ENCODE results near the gene ST3GAL2. TPM values are rescaled to one million over a fixed set of nuclear protein-coding genes. Genes with fewer than 3 reads are reported as not detected.

ST3GAL2 gene
- total RNA-seq, 1 experiment from 2014 or later = 45.9 TPM

DNA sequence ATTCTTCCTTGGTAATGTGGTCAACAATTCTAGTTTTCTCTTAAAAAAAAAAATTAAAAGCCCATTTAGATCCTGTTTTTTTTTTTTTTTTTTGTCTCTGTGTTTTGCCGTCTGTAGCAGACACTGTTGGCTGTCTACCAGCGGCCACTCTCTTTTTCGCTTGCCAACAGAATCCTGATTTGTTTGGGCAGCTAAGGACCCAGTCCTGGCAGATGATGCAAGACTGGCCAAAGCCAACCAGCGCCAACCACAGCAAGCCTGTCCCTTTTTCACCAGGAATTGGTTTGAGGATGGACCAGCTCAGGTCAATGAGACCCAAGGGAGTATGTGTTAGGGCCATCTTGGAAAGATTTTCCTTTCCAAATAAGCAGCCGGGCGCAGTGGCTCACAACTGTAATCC is 28.2 kb downstream of the ST3GAL2 start:
- no CpG with 5 or more reads among the region's 6 CpGs for WGBS (ENCODE audit: extremely low coverage, insufficient read length, low lambda C conversion rate)

More for the DNA sequence above, 28.2 kb downstream of the ST3GAL2 start:
- DNase-seq = no peak
- no peak overlapping the region for H3K9ac ChIP-seq (ENCODE audit: extremely low read depth, insufficient read length, low read length)
- no peaks in the 10 kb centered on the region for H3K79me1 ChIP-seq (ENCODE audit: insufficient read depth, low read depth, low read length, poor library complexity, severe bottlenecking)
- H3K27me3 ChIP-seq (ENCODE audit: insufficient read depth, low read length) = no peaks in the 10 kb centered on the region
- no peak overlapping the region for H3K18ac ChIP-seq (ENCODE audit: insufficient read length, low read depth, low read length)
- H3K4me1 Mint-ChIP-seq = peaks cover 15 to 19% of the 10 kb centered on the region in 2 experiments
- peaks cover 9% of the 10 kb centered on the region; the same call in 1 of the 2 replicates for H3K4me1 ChIP-seq (ENCODE audit: insufficient read depth, low read length)
- no peak overlapping the region for H3K4ac ChIP-seq (ENCODE audit: low read depth, low read length)
- H3T11ph ChIP-seq (ENCODE audit: low read length) = no peak overlapping the region
- H2BK120ac ChIP-seq (ENCODE audit: low read depth, low read length, poor library complexity, severe bottlenecking) = no peak overlapping the region
- H4K20me1 ChIP-seq (ENCODE audit: control insufficient read depth, insufficient read depth, insufficient read length) = no peaks in the 10 kb centered on the region
- H4K5ac ChIP-seq (ENCODE audit: insufficient read length, low read depth, low read length) = no peak overlapping the region
- H3K4me2 ChIP-seq (ENCODE audit: insufficient read depth, insufficient read length, low read length) = no peak overlapping the region
- H4K91ac ChIP-seq (ENCODE audit: insufficient read length, low read depth, low read length) = no peak overlapping the region
- no peak overlapping the region for H3K14ac ChIP-seq (ENCODE audit: insufficient read depth, low read length)
- H2BK15ac ChIP-seq (ENCODE audit: low read depth, low read length) = no peak overlapping the region
- H3K27ac ChIP-seq (ENCODE audit: insufficient read length, low read depth, low read length) = no peak overlapping the region
- H3K23ac ChIP-seq (ENCODE audit: insufficient read length, low read depth, low read length) = no peak overlapping the region
- no peak overlapping the region for H2AK5ac ChIP-seq (ENCODE audit: insufficient read length, low read length)
- H2BK12ac ChIP-seq (ENCODE audit: insufficient read length, low read depth, low read length) = no peak overlapping the region
- H3K4me3 Mint-ChIP-seq = no peak overlapping the region
- H3K9me3 ChIP-seq (ENCODE audit: control insufficient read depth, low read depth, low read length) = no peaks in the 10 kb centered on the region
- H3K27me3 Mint-ChIP-seq (ENCODE audit: low read depth) = no peaks in the 10 kb centered on the region
- TF ChIP-seq, protein P1, sequence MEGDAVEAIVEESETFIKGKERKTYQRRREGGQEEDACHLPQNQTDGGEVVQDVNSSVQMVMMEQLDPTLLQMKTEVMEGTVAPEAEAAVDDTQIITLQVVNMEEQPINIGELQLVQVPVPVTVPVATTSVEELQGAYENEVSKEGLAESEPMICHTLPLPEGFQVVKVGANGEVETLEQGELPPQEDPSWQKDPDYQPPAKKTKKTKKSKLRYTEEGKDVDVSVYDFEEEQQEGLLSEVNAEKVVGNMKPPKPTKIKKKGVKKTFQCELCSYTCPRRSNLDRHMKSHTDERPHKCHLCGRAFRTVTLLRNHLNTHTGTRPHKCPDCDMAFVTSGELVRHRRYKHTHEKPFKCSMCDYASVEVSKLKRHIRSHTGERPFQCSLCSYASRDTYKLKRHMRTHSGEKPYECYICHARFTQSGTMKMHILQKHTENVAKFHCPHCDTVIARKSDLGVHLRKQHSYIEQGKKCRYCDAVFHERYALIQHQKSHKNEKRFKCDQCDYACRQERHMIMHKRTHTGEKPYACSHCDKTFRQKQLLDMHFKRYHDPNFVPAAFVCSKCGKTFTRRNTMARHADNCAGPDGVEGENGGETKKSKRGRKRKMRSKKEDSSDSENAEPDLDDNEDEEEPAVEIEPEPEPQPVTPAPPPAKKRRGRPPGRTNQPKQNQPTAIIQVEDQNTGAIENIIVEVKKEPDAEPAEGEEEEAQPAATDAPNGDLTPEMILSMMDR (conservative IDR thresholded peaks at IDR 0.05) = no peak
- no peak overlapping the region; a peak in 1 of 7 replicates for H3K27ac Mint-ChIP-seq
- H3K9me3 Mint-ChIP-seq = no peaks in the 10 kb centered on the region
- H2BK5ac ChIP-seq (ENCODE audit: insufficient read length, low read length) = no peak overlapping the region
- H3K79me2 ChIP-seq (ENCODE audit: insufficient read depth, low read length) = no peaks in the 10 kb centered on the region; the same call in 1 of the 2 replicates
- no peak overlapping the region for H2AFZ ChIP-seq (ENCODE audit: low read length)
- H3K23me2 ChIP-seq (ENCODE audit: insufficient read length, low read depth, low read length, poor library complexity, severe bottlenecking) = no peaks in the 10 kb centered on the region
- H2BK20ac ChIP-seq (ENCODE audit: low read depth, low read length, poor library complexity, severe bottlenecking) = no peak overlapping the region
- peaks cover 2 to 24% (median 8%) of the 10 kb centered on the region in 3 experiments; a peak in 4 of 7 replicates for H3K36me3 Mint-ChIP-seq (ENCODE audit: insufficient read depth in 1 of 3, low read depth in 3 of 3)
- no peak overlapping the region for H4K8ac ChIP-seq (replicated peaks; ENCODE audit: insufficient read length, low read depth, low read length)
- no peak overlapping the region for H3K56ac ChIP-seq (ENCODE audit: insufficient read length, low read depth, low read length)
